GM12891 (cell line): ENCODE results near the gene ALB.

ENCODE experiments used
- POLR2A ChIP-seq: IDR thresholded peaks from 2 replicates; pipeline ENCODE4 v1.6.1; 2011; ENCODE audit warnings: low read depth, low read length, control low read depth
- POLR2AphosphoS5 ChIP-seq: IDR thresholded peaks from 2 replicates; pipeline ENCODE4 v1.6.1; 2011; ENCODE audit warnings: low read depth, low read length, control low read depth
- SPI1 ChIP-seq: IDR thresholded peaks from 2 replicates; pipeline ENCODE4 v1.6.1; 2011; ENCODE audit warnings: low read depth, low read length, control low read depth
- TAF1 ChIP-seq: IDR thresholded peaks from 2 replicates; pipeline ENCODE4 v1.6.1; 2011; ENCODE audit warnings: low read depth, low read length, control low read depth

- TF ChIP-seq POLR2A (no peak), POLR2AphosphoS5 (no peak), SPI1 (no peak), TAF1 (no peak)
Observed at GRCh38 chr4:73401412-73401811, 2.7 kb upstream of the ALB start.
